ENCODE results near the gene TMPRSS13.

Gene TMPRSS13

GRCh38 chr11:117910941-117911655, 18.1 kb downstream of the TMPRSS13 start:
- H3K36me3 Mint-ChIP-seq (ENCODE audit: insufficient read depth) = peaks cover 4% of the 10 kb centered on the region
- ATAC-seq (replicated peaks) = no peak

GRCh38 chr11:117910525-117910924, 18.7 kb downstream of the TMPRSS13 start:
- Mint-ChIP-seq H3K4me1 (ENCODE audit: low read depth in 2 of 2) (peaks cover 9 to 17% of the 10 kb centered on the region in 2 donors), H3K27me3 (peaks cover 0 to 6% of the 10 kb centered on the region in 2 donors), H3K9me3 (no peaks in the 10 kb centered on the region), H3K36me3 (ENCODE audit: insufficient read depth) (peaks cover 4% of the 10 kb centered on the region), H3K27ac (no peak overlapping the region), H3K4me3 (no peak overlapping the region)
- no peak for DNase-seq
- no peak for ATAC-seq (replicated peaks)

More at GRCh38 chr11:117910941-117911655, 18.1 kb downstream of the TMPRSS13 start:
- no peak overlapping the region for H3K4me3 Mint-ChIP-seq
- no peak overlapping the region for H3K27ac Mint-ChIP-seq
- peaks cover 0 to 7% of the 10 kb centered on the region in 2 donors for H3K27me3 Mint-ChIP-seq
- no peak for DNase-seq
- peaks cover 9 to 18% of the 10 kb centered on the region in 2 donors for H3K4me1 Mint-ChIP-seq (ENCODE audit: low read depth in 2 of 2)
- H3K9me3 Mint-ChIP-seq = no peaks in the 10 kb centered on the region

- Mint-ChIP-seq H3K9me3 (no peaks in the 10 kb centered on the region), H3K27ac (peak overlapping the region in 1 of 2 donors; percentile 71), H3K4me3 (no peak overlapping the region), H3K27me3 (peaks cover 0 to 6% of the 10 kb centered on the region in 2 donors), H3K36me3 (ENCODE audit: insufficient read depth) (peaks cover 4% of the 10 kb centered on the region), H3K4me1 (ENCODE audit: low read depth in 2 of 2) (peaks cover 9 to 15% of the 10 kb centered on the region in 2 donors)
- no peak for DNase-seq
- ATAC-seq (replicated peaks) = no peak
Measured at GRCh38 chr11:117909611-117910382, 19.4 kb downstream of the TMPRSS13 start.

- peak overlapping the region; percentile 27 to 71 for H3K27ac Mint-ChIP-seq
- no peaks in the 10 kb centered on the region for H3K9me3 Mint-ChIP-seq
- peaks cover 4% of the 10 kb centered on the region for H3K36me3 Mint-ChIP-seq (ENCODE audit: insufficient read depth)
- H3K4me1 Mint-ChIP-seq (ENCODE audit: low read depth in 2 of 2) = peaks cover 9 to 15% of the 10 kb centered on the region in 2 donors
- no peak for DNase-seq
- H3K4me3 Mint-ChIP-seq = no peak overlapping the region
- H3K27me3 Mint-ChIP-seq = peaks cover 0 to 6% of the 10 kb centered on the region in 2 donors
- no peak for ATAC-seq (replicated peaks)
Measured at GRCh38 chr11:117908959-117909610, 20.1 kb downstream of the TMPRSS13 start.

- H3K27me3 Mint-ChIP-seq = peaks cover 0 to 6% of the 10 kb centered on the region in 2 donors
Measured at GRCh38 chr11:117908109-117908895, 20.9 kb downstream of the TMPRSS13 start.

GRCh38 chr11:117907276-117908108, 21.7 kb downstream of the TMPRSS13 start:
- no peak overlapping the region for H3K4me3 Mint-ChIP-seq
- H3K36me3 Mint-ChIP-seq (ENCODE audit: insufficient read depth) = peaks cover 4% of the 10 kb centered on the region
- H3K9me3 Mint-ChIP-seq = no peaks in the 10 kb centered on the region
- H3K4me1 Mint-ChIP-seq (ENCODE audit: low read depth in 2 of 2) = peaks cover 9 to 15% of the 10 kb centered on the region in 2 donors
- H3K27me3 Mint-ChIP-seq = peaks cover 0 to 4% of the 10 kb centered on the region in 2 donors
- ATAC-seq (replicated peaks) = peak; percentile 97
- H3K27ac Mint-ChIP-seq = peak overlapping the region; percentile 25 to 44
- peak; percentile 51 to 67 (median 52) for DNase-seq

More at GRCh38 chr11:117908109-117908895, 20.9 kb downstream of the TMPRSS13 start:
- ATAC-seq (replicated peaks) = no peak
- Mint-ChIP-seq H3K4me1 (ENCODE audit: low read depth in 2 of 2) (peaks cover 9 to 15% of the 10 kb centered on the region in 2 donors), H3K9me3 (no peaks in the 10 kb centered on the region), H3K27ac (peak overlapping the region; percentile 27 to 44), H3K36me3 (ENCODE audit: insufficient read depth) (peaks cover 4% of the 10 kb centered on the region), H3K4me3 (no peak overlapping the region)
- no peak for DNase-seq

- Mint-ChIP-seq H3K36me3 (ENCODE audit: insufficient read depth) (peaks cover 4% of the 10 kb centered on the region), H3K9me3 (no peaks in the 10 kb centered on the region), H3K4me3 (no peak overlapping the region), H3K4me1 (ENCODE audit: low read depth in 2 of 2) (peaks cover 9 to 13% of the 10 kb centered on the region in 2 donors), H3K27me3 (no peaks in the 10 kb centered on the region), H3K27ac (no peak overlapping the region)
- DNase-seq = no peak
- ATAC-seq (replicated peaks) = no peak
Measured at GRCh38 chr11:117906710-117907109, 22.5 kb downstream of the TMPRSS13 start.

GRCh38 chr11:117906126-117906525, 23.1 kb downstream of the TMPRSS13 start:
- ATAC-seq (replicated peaks) (no peak), DNase-seq (no peak)
- H3K27me3 Mint-ChIP-seq = no peaks in the 10 kb centered on the region
- H3K36me3 Mint-ChIP-seq (ENCODE audit: insufficient read depth) = peaks cover 4% of the 10 kb centered on the region
- H3K9me3 Mint-ChIP-seq = no peaks in the 10 kb centered on the region
- H3K27ac Mint-ChIP-seq = no peak overlapping the region
- no peak overlapping the region for H3K4me3 Mint-ChIP-seq
- H3K4me1 Mint-ChIP-seq (ENCODE audit: low read depth in 2 of 2) = peaks cover 9 to 11% of the 10 kb centered on the region in 2 donors

- Mint-ChIP-seq H3K27ac (peak overlapping the region in 1 of 2 donors; percentile 2), H3K4me3 (no peak overlapping the region), H3K4me1 (ENCODE audit: low read depth in 2 of 2) (peaks cover 9 to 10% of the 10 kb centered on the region in 2 donors), H3K36me3 (ENCODE audit: insufficient read depth) (peaks cover 4% of the 10 kb centered on the region), H3K9me3 (no peaks in the 10 kb centered on the region), H3K27me3 (no peaks in the 10 kb centered on the region)
- no peak for ATAC-seq (replicated peaks)
- DNase-seq = no peak
Measured at GRCh38 chr11:117905524-117905923, 23.7 kb downstream of the TMPRSS13 start.

- no peak for ATAC-seq (replicated peaks)
- Mint-ChIP-seq H3K27me3 (no peaks in the 10 kb centered on the region), H3K9me3 (no peaks in the 10 kb centered on the region), H3K36me3 (ENCODE audit: insufficient read depth) (no peaks in the 10 kb centered on the region), H3K4me1 (ENCODE audit: low read depth in 2 of 2) (peaks cover 12% of the 10 kb centered on the region in 2 donors), H3K27ac (no peak overlapping the region), H3K4me3 (no peak overlapping the region)
- DNase-seq = no peak
Measured at GRCh38 chr11:117903505-117904382, 25.5 kb downstream of the TMPRSS13 start.

GRCh38 chr11:117902001-117902845, 27.0 kb downstream of the TMPRSS13 start:
- Mint-ChIP-seq H3K4me3 (no peak overlapping the region), H3K36me3 (ENCODE audit: insufficient read depth) (no peaks in the 10 kb centered on the region), H3K9me3 (no peaks in the 10 kb centered on the region), H3K27ac (no peak overlapping the region), H3K27me3 (peaks cover 0 to 12% of the 10 kb centered on the region in 2 donors), H3K4me1 (ENCODE audit: low read depth in 2 of 2) (peaks cover 2 to 5% of the 10 kb centered on the region in 2 donors)
- no peak for ATAC-seq (replicated peaks)
- no peak for DNase-seq

All from effector memory CD8-positive, alpha-beta T cell (primary cell).